ENCODE measurements around the gene ATP2C2.
"Not testable (repeated sequence)": the region's sequence is repeated elsewhere in the genome, so short reads cannot be mapped to it uniquely, and the experiment has no call there.

Gene ATP2C2

GRCh38 chr16:84367297-84367680 lies 1.0 kb upstream of the ATP2C2 start:
- DNase-seq (ENCODE audit: low read depth) = no peak

- DNase-seq (ENCODE audit: low read depth) = no peak
Measured at GRCh38 chr16:84367750-84368307, 509 bp upstream of the ATP2C2 start.

- DNase-seq (ENCODE audit: low read depth) = no peak
Measured at GRCh38 chr16:84369105-84369504, 767 bp downstream of the ATP2C2 start.

- no peak for DNase-seq (ENCODE audit: low read depth)
Measured at GRCh38 chr16:84369938-84370627, 1.7 kb downstream of the ATP2C2 start.

- DNase-seq (ENCODE audit: low read depth) = no peak
Measured at GRCh38 chr16:84370723-84371552, 2.6 kb downstream of the ATP2C2 start.

- no peak for DNase-seq (ENCODE audit: low read depth)
Measured at GRCh38 chr16:84371553-84371865, 3.2 kb downstream of the ATP2C2 start.

- DNase-seq (ENCODE audit: low read depth) = no peak
Measured at GRCh38 chr16:84373907-84374489, 5.7 kb downstream of the ATP2C2 start.

GRCh38 chr16:84378099-84378498 lies 9.8 kb downstream of the ATP2C2 start:
- DNase-seq (ENCODE audit: low read depth) = no peak

GRCh38 chr16:84378567-84378966 lies 10.2 kb downstream of the ATP2C2 start:
- no peak for DNase-seq (ENCODE audit: low read depth)

- no peak for DNase-seq (ENCODE audit: low read depth)
Measured at GRCh38 chr16:84379008-84379708, 10.8 kb downstream of the ATP2C2 start.

- DNase-seq (ENCODE audit: low read depth) = no peak
Measured at GRCh38 chr16:84379709-84380362, 11.5 kb downstream of the ATP2C2 start.

- no peak for DNase-seq (ENCODE audit: low read depth)
Measured at GRCh38 chr16:84380405-84380804, 12.1 kb downstream of the ATP2C2 start.

GRCh38 chr16:84382396-84382795 lies 14.1 kb downstream of the ATP2C2 start:
- no peak for DNase-seq (ENCODE audit: low read depth)

GRCh38 chr16:84383106-84383505 lies 14.8 kb downstream of the ATP2C2 start:
- no peak for DNase-seq (ENCODE audit: low read depth)

GRCh38 chr16:84386047-84386446 lies 17.7 kb downstream of the ATP2C2 start:
- DNase-seq (ENCODE audit: low read depth) = no peak

GRCh38 chr16:84387021-84387420 lies 18.7 kb downstream of the ATP2C2 start:
- no peak for DNase-seq (ENCODE audit: low read depth)

GRCh38 chr16:84390131-84390785 lies 21.9 kb downstream of the ATP2C2 start:
- no peak for DNase-seq (ENCODE audit: low read depth)

- no peak for DNase-seq (ENCODE audit: low read depth)
Measured at GRCh38 chr16:84391151-84392030, 23.1 kb downstream of the ATP2C2 start.

- no peak for DNase-seq (ENCODE audit: low read depth)
Measured at GRCh38 chr16:84392031-84392360, 23.7 kb downstream of the ATP2C2 start.

- DNase-seq (ENCODE audit: low read depth) = not testable (repeated sequence)
Measured at GRCh38 chr16:84396082-84396481, 27.7 kb downstream of the ATP2C2 start.

All from GM04503 (cell line).